Stimulated activated CD4-positive, alpha-beta T cell treated with anti-CD3 and anti-CD28 coated beads, Interleukin-4, amount 100 ng/mL, for 24 hours (primary cell): Measurements from ENCODE around the gene HAO1.
"Not testable (repeated sequence)": the region's sequence is repeated elsewhere in the genome, so short reads cannot be mapped to it uniquely, and the experiment has no call there.

Experiments
- DNase-seq: peaks from one replicate; pipeline ENCODE4 v3.0.0-alpha.2; 2020

The HAO1 gene

GRCh38 chr20:7940341-7940740, at the start of gene HAO1:
TSS of gene HAO1 (minus strand) at chr20:7940458. CDS start at chr20:7940422, 36 bp downstream.
- DNase-seq, result no peak

GRCh38 chr20:7989379-7989778, 49.1 kb upstream of the HAO1 start:
- no peak for DNase-seq

GRCh38 chr20:7985916-7986315, 45.7 kb upstream of the HAO1 start:
- no peak for DNase-seq

GRCh38 chr20:7984192-7984591, 43.9 kb upstream of the HAO1 start:
- DNase-seq, result no peak

- no peak for DNase-seq
Measured at GRCh38 chr20:7981374-7981773, 41.1 kb upstream of the HAO1 start.

- DNase-seq, result no peak
Measured at GRCh38 chr20:7980332-7981046, 40.2 kb upstream of the HAO1 start.

- no peak for DNase-seq
Measured at GRCh38 chr20:7977709-7978108, 37.5 kb upstream of the HAO1 start.

- DNase-seq, result no peak
Measured at GRCh38 chr20:7975851-7976414, 35.7 kb upstream of the HAO1 start.

GRCh38 chr20:7974785-7975435, 34.7 kb upstream of the HAO1 start:
- no peak for DNase-seq

- no peak for DNase-seq
Measured at GRCh38 chr20:7971536-7972280, 31.4 kb upstream of the HAO1 start.

GRCh38 chr20:7967199-7967844, 27.1 kb upstream of the HAO1 start:
- no peak for DNase-seq

GRCh38 chr20:7966176-7966575, 25.9 kb upstream of the HAO1 start:
- DNase-seq, result no peak

GRCh38 chr20:7959484-7959883, 19.2 kb upstream of the HAO1 start:
- no peak for DNase-seq

GRCh38 chr20:7956561-7956960, 16.3 kb upstream of the HAO1 start:
- DNase-seq, result not testable (repeated sequence)

- DNase-seq, result no peak
Measured at GRCh38 chr20:7950387-7950786, 10.1 kb upstream of the HAO1 start.

- DNase-seq, result no peak
Measured at GRCh38 chr20:7943891-7944290, 3.6 kb upstream of the HAO1 start.

- DNase-seq, result no peak
Measured at GRCh38 chr20:7939663-7940062, 595 bp downstream of the HAO1 start.

GRCh38 chr20:7938058-7938457, 2.2 kb downstream of the HAO1 start:
- DNase-seq, result no peak

GRCh38 chr20:7937328-7937727, 2.9 kb downstream of the HAO1 start:
- DNase-seq, result no peak

GRCh38 chr20:7935027-7935551, 5.2 kb downstream of the HAO1 start:
- no peak for DNase-seq

- DNase-seq, result no peak
Measured at GRCh38 chr20:7933346-7933745, 6.9 kb downstream of the HAO1 start.

GRCh38 chr20:7930343-7930742, 9.9 kb downstream of the HAO1 start:
- DNase-seq, result no peak

GRCh38 chr20:7926767-7927166, 13.5 kb downstream of the HAO1 start:
- no peak for DNase-seq
